ENCODE data around the gene ZNF710. TPM values are rescaled to one million over a fixed set of nuclear protein-coding genes. Genes with fewer than 3 reads are reported as not detected.

The ZNF710 gene
- total and polyA plus RNA-seq, 2 of the 8 experiments (the other 6 are each of a cell fraction or from before 2014, with no cell fraction given), result 10.5 to 24.0 TPM

DNA sequence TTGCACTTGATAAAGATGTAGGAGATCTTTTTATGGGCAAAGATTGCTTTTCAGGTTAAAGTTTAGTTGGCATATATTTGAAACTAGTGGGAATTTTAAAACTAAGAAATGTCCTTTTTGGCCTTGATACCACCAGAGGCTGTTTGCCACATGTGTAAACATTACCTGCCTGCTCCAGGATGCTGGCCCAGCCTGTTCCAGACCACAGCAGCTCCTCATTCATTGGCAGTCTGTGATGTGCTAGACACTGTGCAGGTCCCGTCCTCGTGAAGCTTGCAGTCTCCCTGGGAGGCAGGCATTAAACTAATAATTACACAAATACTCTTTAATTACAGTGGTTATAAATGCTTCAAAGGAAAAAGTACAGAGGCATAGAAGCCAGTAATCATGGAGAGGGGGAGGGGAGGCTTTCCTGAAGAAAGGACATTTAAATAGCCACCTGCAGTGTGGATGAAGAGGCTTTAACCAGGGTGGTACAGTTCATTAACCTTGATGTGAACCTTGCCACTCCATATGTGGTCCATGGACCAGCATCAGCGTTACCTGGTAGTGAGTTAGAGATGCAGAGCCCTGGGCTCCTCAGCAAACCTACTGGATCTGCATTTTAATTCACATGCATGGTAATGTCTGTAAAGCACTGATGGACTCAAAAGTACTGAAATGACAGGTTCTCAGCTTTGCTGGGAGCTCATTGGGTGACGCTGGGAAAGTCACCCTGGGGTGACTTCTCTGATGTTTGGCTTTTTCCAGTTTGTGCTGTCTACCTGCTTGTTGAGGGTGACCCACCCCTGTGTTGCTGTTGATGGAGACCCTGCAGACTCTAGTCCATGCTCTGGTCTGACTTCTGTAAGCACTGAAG lies 5.3 kb downstream of the ZNF710 start:
- Histone ChIP-seq H3K36me3 (ENCODE audit: control insufficient read depth in 2 of 4, insufficient read depth in 4 of 4, low read length in 3 of 4) (no peaks in the 10 kb centered on the region), H4K5ac (ENCODE audit: insufficient read length, low read depth, low read length) (no peak overlapping the region), H3K27me3 (replicated peaks in 1 of 4; ENCODE audit: control insufficient read depth in 3 of 4, extremely low read depth in 1 of 4, insufficient read depth in 3 of 4, low read length in 3 of 4) (peaks cover 0 to 7% (median 2%) of the 10 kb centered on the region in 4 experiments; a peak in 2 of 7 replicates), H3K9ac (replicated peaks in 1 of 4; ENCODE audit: extremely low read depth in 1 of 4, low read depth in 3 of 4, low read length in 3 of 4) (no peak overlapping the region), H2BK15ac (ENCODE audit: low read length) (no peak overlapping the region), H3K9me3 (ENCODE audit: insufficient read depth in 2 of 2, low read depth in 1 of 2, low read length in 1 of 2) (peaks cover 0 to 4% of the 10 kb centered on the region in 2 experiments; a peak in 3 of 4 replicates), H3K4me1 (replicated peaks in 1 of 4; ENCODE audit: control insufficient read depth in 3 of 4, insufficient read depth in 4 of 4, low read length in 3 of 4) (peaks cover 8 to 27% (median 14%) of the 10 kb centered on the region in 4 experiments), H2AFZ (ENCODE audit: low read length) (no peak overlapping the region), H2BK20ac (ENCODE audit: low read length) (no peak overlapping the region), H3K23ac (ENCODE audit: insufficient read length) (no peak overlapping the region), H2BK5ac (ENCODE audit: low read depth, low read length) (no peak overlapping the region), H3K18ac (ENCODE audit: extremely low read depth, low read length) (no peak overlapping the region), H3K79me2 (ENCODE audit: control insufficient read depth in 1 of 2, insufficient read depth in 2 of 2, low read length in 2 of 2) (peaks cover 25 to 67% of the 10 kb centered on the region in 2 experiments), H3K4ac (replicated peaks; ENCODE audit: insufficient read length, low read depth, low read length) (no peak overlapping the region), H2BK120ac (replicated peaks; ENCODE audit: low read depth, low read length) (no peak overlapping the region), H3K4me3 (ENCODE audit: extremely low read depth in 1 of 4, insufficient read depth in 2 of 4, low read depth in 3 of 4, low read length in 4 of 4) (no peak overlapping the region; a peak in 1 of 8 replicates), H4K8ac (ENCODE audit: extremely low read depth, insufficient read depth, low read length) (no peak overlapping the region), H3K23me2 (ENCODE audit: low read depth, low read length) (peaks cover 2% of the 10 kb centered on the region; the same call in 1 of the 2 replicates), H3K14ac (ENCODE audit: insufficient read length) (no peak overlapping the region), H3K56ac (replicated peaks; ENCODE audit: insufficient read length, low read depth, low read length) (no peak overlapping the region), H2BK12ac (ENCODE audit: low read depth, low read length) (no peak overlapping the region), H2AK5ac (ENCODE audit: low read depth, low read length) (no peak overlapping the region), H3K4me2 (ENCODE audit: insufficient read depth in 1 of 2, low read depth in 2 of 2, low read length in 2 of 2) (0 out of 4 replicates have a peak overlapping the region, but pooled peaks have one; percentile 3 to 11), H3K79me1 (ENCODE audit: low read depth, low read length) (peaks cover 14% of the 10 kb centered on the region), H4K91ac (replicated peaks; ENCODE audit: insufficient read length, low read length) (no peak overlapping the region), H4K20me1 (replicated peaks in 1 of 2; ENCODE audit: control insufficient read depth in 1 of 2, insufficient read depth in 2 of 2, low read length in 2 of 2) (peaks cover 13 to 29% of the 10 kb centered on the region in 2 experiments), H3K27ac (ENCODE audit: low read depth, low read length) (no peak overlapping the region)
- WGBS, 2 experiments (ENCODE audit: extremely low coverage in 1 of 2, insufficient coverage in 1 of 2, insufficient read length in 1 of 2, insufficient replicate concordance in 2 of 2, low coverage in 1 of 2, low lambda C conversion rate in 2 of 2, missing lambda C conversion rate in 1 of 2), result 67% methylated on average over 4 of the region's 4 CpGs; no CpG with 5 or more reads in 1 of the 2 experiments
- 0 out of 2 replicates have a peak, but pooled peaks have one; percentile 64 for TF ChIP-seq RXRA (IDR thresholded peaks at IDR 0.05; ENCODE audit: insufficient read depth, low read depth, low read length)
- TF ChIP-seq POLR2AphosphoS5 (IDR thresholded peaks at IDR 0.05; ENCODE audit: low read depth, low read length), result peak; percentile 45; the same call in 1 of the 2 replicates
- no peak for TF ChIP-seq JUND (IDR thresholded peaks at IDR 0.05; ENCODE audit: low read length)
- FAIRE-seq (no peak), DNase-seq (ENCODE audit: low read depth in 1 of 2, low spot score in 2 of 2) (no peak)
- POLR2A ChIA-PET (ENCODE audit: partially characterized antibody), result interaction anchor here (0.6 to 1.7 kb wide), 4 partner anchors 12 to 142 kb away, joined by 3 to 5 read pairs (median 3); no protein-coding TSS in a partner anchor
- CTCF ChIA-PET (ENCODE audit: partially characterized antibody), result interaction anchor here (0.9 to 2.2 kb wide), 7 partner anchors 8 to 215 kb away, joined by 3 to 12 read pairs (median 3); no protein-coding TSS in a partner anchor

Data from H1 (cell line).